GM21528 (cell line): ENCODE results near the gene ITGB1.
"Not testable (repeated sequence)": the region's sequence is repeated elsewhere in the genome, so short reads cannot be mapped to it uniquely, and the experiment has no call there.

Experiments used
- ATAC-seq: cut with Tn5 transposase; IDR thresholded peaks from one replicate; pipeline ENCODE4 v1.9.1; 2021; ENCODE audit warnings: mild to moderate bottlenecking, moderate library complexity; ENCODE audit not compliant: unreplicated experiment, low FRiP score

Gene ITGB1

DNA sequence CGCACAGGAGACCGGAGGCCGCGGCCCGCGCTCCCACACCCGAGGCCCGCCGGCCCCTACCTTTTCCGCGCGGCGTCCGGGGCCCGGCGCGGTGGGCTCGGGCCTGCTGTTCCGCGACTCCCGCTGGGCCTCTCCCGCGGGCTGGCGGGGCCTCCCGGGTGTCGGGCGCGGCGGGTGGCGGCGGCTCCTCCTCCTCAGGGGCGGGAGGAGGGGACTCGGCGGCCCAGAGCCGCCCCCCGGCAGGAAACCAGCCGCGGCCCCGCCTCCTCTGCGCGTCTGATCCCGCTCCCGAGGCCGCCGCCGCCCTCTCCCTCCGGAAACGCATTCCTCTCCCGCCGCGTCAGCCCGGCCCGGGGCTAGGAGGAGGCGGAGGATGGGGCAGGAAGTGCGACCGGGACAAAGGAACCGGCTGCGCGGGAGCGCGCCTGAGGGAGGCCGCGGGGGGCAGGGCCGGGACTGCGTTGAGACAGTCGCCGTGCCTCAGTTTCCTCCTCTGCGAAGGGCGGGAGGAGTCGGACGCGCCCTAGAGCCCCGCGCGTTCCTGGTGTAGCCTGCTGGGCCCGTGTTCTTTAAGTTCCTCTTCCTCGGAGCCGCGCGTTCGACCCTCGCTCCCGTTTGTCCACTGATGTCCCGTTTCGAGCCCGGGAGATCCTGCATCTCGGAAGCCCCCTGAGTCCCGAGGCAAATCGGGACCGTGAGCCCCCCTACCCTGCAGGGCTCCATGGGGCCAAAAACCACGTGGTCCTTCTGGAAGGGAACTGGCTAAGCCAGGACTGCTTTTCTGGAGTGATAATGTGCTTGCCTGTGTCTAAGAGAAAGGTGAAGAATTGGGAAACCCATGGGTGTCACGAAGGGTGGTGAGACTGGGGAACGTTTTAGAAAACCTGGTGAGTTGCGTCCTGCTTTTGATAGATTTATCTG lies at the start of gene ITGB1:
Gene ITGB1, minus strand, starts transcription at position 146 of the 921 bp plus-strand sequence. CDS start 22,672 bp downstream, outside the sequence.
- peak; percentile 69 for ATAC-seq

DNA sequence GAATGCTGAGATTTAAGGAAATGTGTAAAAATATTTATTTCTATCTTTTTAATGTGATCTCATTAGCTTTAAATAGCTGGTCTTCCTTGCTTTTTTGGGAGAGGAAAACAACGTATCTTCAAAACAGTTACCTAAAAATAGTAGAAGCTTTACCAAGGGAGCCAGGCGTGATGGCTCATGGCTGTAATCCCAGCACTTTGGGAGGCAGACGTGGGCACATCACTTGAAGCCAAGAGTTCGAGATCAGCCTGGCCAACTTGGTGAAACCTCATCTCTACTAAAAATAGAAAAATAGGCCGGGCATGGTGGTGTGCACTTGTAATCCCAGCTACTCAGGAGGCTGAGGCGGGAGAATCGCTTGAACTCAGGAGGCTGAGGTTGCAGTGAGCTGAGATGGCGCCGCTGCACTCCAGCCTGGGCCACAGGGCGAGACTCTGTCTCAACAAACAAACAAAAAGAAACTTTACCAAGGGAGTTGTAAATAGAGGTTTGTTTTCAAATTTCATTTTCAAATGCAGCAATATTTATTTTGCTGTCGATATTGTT lies 48.4 kb upstream of the ITGB1 start:
- no peak for ATAC-seq

DNA sequence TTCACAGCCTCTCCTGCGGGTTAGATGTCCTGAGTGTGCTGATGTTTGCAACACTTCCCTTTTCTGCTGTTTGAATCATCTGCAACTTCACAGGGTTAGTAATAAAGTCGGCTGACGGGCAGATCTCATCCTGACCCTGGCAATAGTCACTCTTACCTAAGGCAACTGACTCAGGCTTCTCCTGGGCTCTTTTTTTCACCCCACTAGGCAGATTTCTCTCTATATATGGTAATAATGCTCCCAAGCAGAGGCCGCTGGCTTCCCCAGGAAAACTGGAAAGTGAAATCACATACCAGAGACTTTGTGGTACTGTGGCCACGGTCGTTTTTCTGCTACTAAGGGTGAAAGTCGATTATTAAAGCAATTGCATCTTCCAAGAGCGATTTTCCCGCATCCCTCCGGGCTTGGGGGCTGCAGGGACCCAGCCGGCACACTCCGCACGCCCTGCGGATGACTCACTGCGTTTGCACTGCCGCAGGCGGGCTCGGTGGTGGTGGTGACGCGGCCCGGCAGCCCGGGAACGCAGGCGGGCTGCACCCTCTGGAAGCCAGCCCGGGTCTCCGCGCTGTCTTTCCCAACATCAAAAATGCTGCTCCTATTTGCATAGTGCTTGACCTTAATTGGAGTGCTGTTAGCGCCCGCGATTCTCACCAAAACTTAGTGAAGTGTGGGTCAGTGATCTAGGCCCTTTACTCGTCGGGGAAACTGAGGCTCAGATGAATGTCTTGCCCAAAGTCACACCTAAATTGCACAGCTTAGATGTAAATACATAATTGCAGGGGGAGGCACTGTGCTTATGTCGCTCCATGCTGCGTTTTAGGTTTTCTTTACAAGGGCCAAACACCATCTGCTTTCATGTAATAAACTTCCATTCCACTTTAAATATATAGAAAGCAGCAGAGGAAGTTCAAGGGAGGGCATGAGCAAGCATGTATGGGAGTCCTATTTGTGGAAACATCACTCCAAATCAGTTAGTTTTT lies 47.6 kb upstream of the ITGB1 start:
- ATAC-seq: peak; percentile 61

DNA sequence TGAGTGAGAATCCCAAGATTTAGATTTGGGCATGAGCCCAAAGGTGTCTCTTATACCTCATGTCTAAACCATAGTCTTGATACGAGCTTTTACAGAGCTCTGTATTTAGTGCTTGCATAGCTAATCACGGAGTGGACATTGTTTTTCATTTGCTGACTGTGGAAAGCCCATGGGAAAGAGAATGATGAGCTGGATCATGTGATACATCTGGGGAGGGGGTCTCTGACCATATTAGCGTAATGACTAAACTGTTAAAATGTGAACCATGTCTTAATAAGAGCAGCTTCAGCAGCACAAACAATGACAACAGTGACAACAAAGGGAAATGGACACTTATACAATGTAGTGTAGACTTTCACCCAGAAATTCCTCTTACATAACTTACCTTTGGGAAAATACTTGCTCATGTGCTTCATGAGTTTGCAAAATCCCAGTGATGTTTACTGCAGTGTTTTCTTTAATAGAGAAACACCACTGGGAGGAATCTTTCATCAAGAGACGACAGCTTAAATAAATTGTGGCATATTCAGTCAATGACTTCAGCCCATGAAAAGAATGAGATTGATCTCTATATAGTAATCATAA lies 44.0 kb upstream of the ITGB1 start:
- no peak for ATAC-seq

DNA sequence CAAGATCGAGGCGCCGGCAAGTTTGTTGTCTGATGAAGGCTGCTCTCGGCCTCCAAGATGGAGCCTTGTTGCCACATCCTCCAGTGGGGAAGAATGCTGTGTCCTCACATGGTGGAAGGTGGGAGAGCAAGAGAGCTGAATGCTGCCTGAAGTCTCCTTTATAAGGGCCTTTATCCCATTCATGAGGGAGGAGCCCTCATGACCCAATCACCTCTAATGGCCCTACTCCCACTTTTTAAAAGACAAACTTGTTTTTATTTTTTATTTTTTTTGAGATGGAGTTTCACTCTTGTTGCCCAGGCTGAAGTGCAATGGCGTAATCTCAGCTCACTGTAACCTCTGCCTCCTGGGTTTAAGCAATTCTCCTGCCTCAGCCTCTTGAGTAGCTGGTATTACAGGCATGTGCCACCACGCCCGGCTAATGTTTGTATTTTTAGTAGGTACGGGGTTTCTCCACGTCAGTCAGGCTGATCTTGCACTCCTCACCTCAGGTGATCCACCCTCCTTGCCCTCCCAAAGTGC lies 40.1 kb upstream of the ITGB1 start:
- ATAC-seq: not testable (repeated sequence)

DNA sequence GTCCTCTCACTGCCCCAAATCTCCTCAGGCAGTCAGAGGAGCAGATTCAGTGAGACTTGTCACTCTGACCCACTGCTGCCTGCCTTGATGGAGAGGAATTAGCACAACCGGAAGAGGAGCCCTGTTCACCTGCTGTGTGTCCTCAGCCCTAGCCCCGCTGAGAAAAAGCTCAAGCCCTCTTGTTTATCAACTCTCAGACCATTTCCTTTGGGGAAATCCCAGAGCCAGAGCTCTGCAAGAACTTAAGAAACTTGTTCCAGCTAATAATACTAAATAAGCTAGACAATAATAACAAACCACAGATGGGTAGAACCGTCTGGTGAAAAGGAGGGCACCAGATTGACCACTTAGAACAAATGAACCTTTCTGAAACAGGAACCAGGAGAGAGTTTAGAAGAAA lies 37.7 kb upstream of the ITGB1 start:
- ATAC-seq: peak; percentile 87

DNA sequence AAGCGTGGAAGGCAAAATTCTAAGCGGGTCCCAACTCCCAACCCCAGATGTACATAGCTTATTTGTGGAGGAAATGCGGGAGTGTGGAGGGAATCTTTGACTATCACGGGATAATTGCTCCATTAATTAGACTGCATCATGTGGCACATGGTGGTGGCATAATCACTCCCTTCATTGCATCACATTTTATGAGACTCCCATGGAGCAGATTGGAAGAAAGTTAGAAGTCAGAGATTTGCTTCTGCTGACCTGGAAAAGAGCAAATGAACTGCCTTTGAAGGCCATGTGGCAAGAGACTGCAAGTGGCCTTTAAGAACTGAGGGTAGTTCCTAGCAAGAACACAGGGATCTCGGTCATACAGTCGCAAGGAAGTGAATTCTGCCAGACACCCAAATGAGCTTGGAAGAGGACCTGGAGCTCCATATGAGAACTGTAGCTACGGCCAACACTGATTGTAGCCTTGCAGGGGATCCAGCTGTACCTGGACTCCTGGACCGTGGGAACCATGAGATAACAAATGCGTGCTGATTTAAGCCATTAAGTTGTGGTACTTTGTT lies 37.1 kb upstream of the ITGB1 start:
- ATAC-seq: no peak

DNA sequence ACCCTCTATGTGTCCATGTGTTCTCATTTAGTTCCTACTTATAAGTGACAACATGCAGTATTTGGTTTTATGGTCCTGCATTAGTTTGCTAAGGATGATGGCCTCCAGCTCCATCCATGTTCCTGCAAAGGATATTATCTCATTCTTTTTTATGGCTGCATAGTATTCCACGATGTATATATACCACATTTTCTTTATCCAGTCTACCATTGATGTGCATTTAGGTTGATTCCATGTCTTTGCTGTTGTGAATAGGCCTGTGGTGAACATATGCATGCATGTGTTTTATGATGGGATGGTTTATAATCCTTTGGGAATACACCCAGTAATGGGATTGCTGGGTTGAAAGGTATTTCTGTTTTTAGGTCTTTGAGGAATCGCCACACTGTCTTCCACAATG lies 36.6 kb upstream of the ITGB1 start:
- ATAC-seq: not testable (repeated sequence)

DNA sequence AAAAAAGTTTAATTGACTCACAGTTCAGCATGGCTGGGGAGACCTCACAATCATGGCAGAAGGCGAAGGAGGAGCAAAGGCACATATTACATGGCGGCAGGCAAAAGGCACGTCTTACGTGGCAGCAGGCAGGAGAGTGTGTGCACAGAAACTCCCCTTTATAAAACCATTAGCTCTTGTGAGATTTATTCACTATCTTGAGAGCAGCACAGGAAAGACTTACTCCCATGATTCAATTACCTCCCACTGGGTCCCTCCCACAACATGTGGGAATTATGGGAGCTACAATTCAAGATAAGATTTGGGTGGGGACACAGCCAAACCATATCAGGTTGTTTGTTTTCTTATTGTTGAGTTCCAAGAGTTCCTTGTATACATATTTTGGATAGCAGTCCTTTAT lies 34.3 kb upstream of the ITGB1 start:
- ATAC-seq: not testable (repeated sequence)

DNA sequence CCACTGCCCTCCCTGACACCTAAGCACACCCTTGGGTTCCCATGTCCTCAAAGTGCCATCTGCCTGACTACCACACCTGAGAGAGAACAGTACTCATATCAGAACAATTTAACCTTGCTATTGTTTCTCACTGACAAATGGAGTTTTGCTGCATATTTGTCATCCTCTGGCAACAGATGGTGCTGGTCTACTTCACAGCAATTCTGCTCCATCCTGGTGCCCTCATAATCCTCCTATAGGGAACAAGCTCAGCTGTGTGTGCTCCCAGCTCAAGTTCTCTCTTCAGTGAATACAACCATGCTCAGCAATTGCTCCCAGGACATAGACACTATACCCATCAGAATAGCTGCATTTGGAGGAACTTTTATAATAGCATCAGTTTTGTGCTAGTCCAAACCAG lies 32.8 kb upstream of the ITGB1 start:
- no peak for ATAC-seq

DNA sequence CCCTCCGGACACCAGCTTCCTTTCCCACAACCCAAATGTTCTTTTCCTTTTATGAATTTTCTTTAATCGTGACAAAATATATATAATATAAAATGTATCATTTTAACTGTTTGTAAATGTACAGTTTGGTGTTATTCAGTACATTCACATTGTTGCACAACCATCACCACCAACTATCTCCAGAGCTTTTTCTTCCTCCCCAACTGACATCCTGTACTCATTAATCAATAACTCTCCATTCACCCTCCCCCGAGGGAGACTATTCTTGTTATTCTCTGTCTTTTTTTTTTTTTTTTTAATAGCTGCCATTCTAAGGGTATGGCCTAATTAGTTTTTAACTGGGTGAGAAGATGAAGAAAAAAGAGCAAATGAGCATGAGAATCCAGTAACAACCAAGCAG lies 30.6 kb upstream of the ITGB1 start:
- ATAC-seq: no peak

DNA sequence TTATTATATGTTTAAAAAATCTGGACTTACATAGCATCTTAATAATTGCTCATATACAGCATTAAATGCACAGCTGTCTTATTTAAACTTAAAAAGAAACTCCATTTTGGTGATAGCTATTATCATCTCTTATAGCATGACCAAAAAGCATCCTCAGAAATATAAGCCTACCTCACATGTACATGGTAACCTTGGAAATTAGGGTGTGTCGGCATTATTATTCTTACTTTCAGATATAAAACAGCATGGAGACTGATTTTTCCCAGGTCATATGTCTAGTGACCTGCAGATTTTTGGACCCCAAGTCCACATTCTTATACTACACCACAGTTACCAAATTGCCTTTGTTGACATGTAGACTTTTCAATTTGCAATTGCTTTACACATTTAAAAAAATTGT lies 29.1 kb upstream of the ITGB1 start:
- ATAC-seq: no peak

DNA sequence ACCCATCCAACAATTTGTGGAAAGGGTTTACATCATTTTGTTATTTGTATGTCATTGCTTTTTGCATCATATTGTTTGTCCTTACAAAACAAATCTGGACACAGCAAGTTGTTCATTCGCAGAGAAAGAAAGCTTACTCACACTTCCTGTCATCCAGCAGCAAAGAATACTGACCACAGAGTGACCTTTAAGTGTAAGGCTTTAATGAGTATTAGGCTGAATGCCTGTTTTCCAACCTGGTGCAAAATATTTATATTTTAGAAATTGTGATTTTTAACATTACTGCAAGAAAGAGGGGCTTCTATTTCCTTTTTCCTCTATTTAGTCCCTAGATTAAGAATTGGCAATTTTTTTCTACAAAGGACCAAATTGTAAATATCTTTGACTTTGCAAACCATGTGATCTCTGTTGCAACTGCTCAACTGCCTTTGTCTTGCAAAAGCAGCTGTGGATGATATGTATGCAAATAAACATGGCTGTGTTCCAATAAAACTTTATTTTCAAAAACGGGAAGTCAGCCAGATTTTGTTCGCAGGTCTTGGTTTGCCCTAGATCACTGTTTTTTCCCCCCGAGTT lies 27.8 kb upstream of the ITGB1 start:
- no peak for ATAC-seq

DNA sequence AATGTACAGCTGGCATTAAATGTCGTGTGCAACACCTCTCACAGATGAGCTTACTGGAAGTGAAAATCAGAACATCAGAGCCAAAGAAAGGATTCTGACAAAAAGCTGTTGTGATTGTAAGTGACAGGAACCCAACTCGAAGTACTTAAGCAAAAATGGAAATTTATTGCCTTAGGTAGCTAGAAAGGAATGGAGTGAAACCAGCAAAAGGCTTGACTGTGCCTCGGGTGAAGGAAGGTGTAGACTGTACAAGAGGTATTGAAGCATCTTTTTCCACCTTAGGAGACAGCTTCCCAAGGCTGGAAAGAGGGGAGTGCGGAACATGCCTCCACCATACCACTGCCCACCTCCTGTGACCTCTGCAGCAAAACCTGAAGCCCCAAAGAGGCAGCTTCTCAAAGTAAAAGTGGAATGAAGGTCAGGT lies 27.3 kb upstream of the ITGB1 start:
- no peak for ATAC-seq

DNA sequence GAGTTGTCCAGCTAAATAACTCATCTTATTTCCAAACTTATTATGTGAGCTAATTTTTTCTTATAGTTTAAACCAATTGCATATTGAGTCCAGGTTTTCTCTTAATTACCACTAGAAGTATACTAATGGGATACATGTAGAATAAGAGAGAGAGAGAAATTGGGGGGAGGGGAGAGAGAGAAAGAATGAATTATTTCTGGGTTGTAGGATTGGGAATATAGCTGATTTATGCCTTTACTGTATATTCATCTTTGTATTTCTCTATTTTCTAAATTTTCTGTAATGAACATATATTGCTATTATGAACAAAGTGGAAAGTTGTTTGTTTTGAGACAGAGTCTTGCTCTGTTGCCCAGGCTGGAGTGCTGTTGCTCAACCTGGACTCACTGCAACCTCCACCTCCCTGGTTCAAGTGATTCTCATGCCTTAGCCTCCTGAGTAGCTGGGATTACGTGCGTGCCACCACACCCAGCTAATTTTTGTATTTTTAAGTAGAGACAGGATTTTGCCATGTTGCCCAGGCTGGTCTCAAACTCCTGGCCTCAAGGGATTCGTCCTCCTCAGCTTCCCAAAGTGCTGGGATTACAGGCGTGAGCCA lies 26.1 kb upstream of the ITGB1 start:
- no peak for ATAC-seq

DNA sequence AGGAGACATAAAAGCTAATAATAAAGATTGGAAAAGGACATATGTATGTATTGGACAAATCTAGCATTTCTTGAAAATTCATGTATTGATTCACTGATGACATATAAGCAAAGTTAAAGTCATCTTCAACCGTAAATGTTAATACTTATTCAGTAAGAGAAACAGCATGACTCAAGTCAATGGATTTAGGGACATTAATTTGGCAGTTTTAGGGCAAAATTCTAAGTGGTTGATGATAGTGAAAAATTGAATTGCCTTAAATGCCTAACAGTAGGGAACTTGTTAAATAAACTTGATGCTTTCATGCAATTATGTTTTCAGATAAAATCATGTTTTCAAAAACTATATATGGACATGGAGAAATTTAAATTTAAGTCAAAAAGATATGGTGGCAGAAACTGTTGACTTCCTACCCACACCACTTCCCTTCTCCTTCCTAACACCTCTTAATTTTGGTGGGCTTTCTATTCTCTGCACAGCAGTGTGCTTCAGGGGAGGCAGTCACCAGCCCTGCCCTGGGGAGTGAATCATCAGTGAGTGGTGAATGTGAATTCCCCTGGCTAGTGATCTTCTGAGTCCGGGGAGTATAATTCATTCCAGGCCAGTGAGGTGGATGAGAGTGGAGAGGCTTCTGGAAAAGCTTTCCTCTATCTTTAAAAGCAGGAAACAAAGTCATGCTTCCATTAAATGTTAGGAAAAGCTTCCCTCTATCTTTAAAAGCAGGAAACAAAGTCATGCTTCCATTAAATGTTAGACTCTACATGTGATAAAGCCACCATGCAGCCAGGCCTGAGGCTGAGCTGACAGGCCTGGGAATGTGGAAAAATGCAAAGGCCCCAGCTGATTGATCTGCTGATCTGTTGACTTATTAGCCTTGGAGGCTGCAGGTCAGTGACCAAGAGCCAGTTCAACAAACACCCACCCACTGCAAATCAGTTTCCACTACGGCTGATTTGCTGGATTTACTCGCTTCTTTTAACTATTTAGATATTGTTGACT lies 25.2 kb upstream of the ITGB1 start:
- no peak for ATAC-seq

DNA sequence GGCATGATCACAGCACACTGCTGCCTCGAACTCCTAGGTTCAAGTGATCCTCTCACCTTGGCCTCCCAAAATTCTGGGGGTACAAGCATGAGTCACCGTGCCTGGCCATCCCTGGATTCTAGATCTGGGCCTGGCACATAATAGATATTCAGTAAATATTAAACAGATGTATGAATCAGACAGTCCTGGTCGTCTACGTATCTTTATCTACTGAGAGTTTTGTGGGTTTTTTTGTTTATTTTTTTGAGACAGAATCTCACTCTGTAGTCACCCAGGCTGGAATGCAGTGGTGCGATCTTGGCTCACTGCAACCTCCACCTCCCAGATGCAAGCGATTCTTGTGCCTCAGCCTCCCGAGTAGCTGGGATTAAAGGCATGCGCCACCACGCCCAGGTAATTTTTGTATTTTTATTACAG lies 24.3 kb upstream of the ITGB1 start:
- ATAC-seq: no peak

DNA sequence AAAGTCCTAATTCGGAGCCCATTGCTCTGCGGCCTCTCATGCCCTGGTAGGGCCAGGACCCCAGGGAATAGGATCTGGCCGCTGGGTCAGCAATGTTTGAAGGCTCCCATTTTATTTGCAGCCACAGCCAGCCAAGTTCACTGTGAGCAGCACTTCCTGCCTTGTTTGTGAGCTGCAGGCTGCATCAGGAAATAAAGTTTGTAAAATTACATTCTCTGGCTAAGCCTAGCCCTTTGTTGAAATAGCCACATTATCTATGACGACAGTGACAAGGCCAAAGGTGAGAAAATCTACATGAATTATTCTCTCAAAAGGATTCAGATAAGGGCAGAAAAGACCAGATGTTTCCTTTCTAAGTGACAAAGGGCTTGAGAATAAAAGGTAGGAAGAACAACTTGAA lies 23.7 kb upstream of the ITGB1 start:
- no peak for ATAC-seq
